ENCODE results near the gene ZSCAN16.

- TF ChIP-seq CTCF (IDR thresholded peaks at IDR 0.05) (no peak), POLR2A (IDR thresholded peaks at IDR 0.05) (no peak)
Measured at GRCh38 chr6:28115799-28116198, 8.6 kb upstream of the ZSCAN16 start.

Data from right lobe of liver (tissue), 4 donors.